ENCODE results near the gene TPRG1L.

DNA sequence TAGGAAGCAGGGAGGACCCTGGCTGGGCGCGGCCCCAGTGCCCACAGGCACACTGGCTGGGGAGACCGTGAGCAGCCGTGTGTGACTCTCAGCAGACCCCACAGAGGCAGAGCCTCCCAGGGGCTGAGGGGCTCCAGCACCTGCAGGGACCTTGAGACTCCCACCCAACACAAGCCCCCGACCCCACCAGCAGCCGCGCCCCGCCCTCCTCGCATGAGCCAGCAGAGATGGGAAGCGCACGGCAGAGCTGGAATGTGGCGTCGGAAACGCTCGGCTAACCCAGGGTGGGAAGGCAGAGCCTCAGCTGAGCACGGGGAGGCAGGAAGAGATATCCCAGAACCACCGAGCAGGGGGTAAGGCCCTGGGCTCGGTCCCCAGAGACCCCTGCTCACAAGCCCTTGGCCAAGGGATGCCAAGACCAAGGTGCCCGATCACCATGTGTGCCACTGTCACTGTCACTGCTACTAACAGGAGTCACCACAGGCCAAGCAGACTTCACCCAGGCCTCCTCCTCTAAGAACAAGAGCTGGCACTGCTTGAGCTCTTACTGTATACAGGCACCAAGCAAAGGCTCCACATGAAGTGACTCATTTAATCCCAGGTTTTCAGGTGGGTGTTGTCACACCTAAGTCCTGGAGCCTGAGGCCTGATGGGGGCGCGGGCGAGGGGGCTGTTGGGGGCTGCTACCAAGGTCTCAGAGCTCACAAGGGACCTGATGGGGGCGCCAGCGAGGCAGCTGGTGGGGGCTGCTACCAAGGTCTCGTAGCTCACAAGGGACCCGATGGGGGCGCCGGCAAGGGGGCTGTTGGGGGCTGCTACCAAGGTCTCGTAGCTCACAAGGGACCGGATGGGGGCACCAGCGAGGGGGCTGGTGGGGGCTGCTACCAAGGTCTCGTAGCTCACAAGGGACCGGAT, 33.6 kb upstream of the TPRG1L start:
- no peak for TF ChIP-seq YY1 (IDR thresholded peaks at IDR 0.05; ENCODE audit: low read depth, low read length)
- TF ChIP-seq TCF12 (IDR thresholded peaks at IDR 0.05; ENCODE audit: low read depth, low read length): no peak
- TF ChIP-seq, protein P1, sequence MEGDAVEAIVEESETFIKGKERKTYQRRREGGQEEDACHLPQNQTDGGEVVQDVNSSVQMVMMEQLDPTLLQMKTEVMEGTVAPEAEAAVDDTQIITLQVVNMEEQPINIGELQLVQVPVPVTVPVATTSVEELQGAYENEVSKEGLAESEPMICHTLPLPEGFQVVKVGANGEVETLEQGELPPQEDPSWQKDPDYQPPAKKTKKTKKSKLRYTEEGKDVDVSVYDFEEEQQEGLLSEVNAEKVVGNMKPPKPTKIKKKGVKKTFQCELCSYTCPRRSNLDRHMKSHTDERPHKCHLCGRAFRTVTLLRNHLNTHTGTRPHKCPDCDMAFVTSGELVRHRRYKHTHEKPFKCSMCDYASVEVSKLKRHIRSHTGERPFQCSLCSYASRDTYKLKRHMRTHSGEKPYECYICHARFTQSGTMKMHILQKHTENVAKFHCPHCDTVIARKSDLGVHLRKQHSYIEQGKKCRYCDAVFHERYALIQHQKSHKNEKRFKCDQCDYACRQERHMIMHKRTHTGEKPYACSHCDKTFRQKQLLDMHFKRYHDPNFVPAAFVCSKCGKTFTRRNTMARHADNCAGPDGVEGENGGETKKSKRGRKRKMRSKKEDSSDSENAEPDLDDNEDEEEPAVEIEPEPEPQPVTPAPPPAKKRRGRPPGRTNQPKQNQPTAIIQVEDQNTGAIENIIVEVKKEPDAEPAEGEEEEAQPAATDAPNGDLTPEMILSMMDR (IDR thresholded peaks at IDR 0.05 in 2 of 3, conservative IDR thresholded peaks at IDR 0.05 in 1 of 3; ENCODE audit: control insufficient read depth in 2 of 3, extremely low read depth in 1 of 3, insufficient read depth in 1 of 3, low read depth in 3 of 3, low read length in 3 of 3): no peak
- TF ChIP-seq BACH1 (IDR thresholded peaks at IDR 0.05; ENCODE audit: borderline replicate concordance): no peak
- TF ChIP-seq POLR2A (IDR thresholded peaks at IDR 0.05; ENCODE audit: low read depth, low read length): no peak
- TF ChIP-seq EZH2 (IDR thresholded peaks at IDR 0.05; ENCODE audit: borderline replicate concordance, control insufficient read depth, low read depth, low read length): no peak

All from GM12878 (cell line).